ENCODE data around the gene SPCS2.

DNA sequence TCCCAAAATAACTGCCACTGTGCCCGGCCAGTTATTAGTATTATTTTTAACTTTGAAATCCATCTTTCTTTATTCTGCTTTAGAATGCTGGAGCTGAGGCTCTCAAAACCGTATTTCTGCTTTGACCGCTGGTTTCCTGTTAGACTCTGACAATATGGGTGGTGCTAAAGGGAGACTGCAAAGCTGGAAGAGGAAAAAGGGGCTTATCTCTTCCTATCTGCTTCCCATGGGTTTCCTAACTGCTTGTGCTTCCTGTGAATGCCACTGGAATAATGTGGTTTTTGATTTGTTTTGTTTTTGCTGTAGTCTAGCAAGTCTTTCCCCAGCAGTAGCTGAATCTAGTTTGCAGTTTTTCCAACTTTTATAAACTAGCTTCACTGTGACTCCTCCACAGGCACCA lies 43.7 kb upstream of the SPCS2 start:
- TF ChIP-seq, protein P1, sequence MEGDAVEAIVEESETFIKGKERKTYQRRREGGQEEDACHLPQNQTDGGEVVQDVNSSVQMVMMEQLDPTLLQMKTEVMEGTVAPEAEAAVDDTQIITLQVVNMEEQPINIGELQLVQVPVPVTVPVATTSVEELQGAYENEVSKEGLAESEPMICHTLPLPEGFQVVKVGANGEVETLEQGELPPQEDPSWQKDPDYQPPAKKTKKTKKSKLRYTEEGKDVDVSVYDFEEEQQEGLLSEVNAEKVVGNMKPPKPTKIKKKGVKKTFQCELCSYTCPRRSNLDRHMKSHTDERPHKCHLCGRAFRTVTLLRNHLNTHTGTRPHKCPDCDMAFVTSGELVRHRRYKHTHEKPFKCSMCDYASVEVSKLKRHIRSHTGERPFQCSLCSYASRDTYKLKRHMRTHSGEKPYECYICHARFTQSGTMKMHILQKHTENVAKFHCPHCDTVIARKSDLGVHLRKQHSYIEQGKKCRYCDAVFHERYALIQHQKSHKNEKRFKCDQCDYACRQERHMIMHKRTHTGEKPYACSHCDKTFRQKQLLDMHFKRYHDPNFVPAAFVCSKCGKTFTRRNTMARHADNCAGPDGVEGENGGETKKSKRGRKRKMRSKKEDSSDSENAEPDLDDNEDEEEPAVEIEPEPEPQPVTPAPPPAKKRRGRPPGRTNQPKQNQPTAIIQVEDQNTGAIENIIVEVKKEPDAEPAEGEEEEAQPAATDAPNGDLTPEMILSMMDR (IDR thresholded peaks at IDR 0.05): no peak
- TF ChIP-seq POLR2A (IDR thresholded peaks at IDR 0.05): no peak
